Gastrocnemius medialis (tissue), 4 donors: ENCODE results near the gene CCS. TPM values are rescaled to one million over a fixed set of nuclear protein-coding genes. Genes with fewer than 3 reads are reported as not detected.
"Not testable (repeated sequence)": the region's sequence is repeated elsewhere in the genome, so short reads cannot be mapped to it uniquely, and the experiment has no call there.

ENCODE experiments used
- ATAC-seq, 2 donors: fragments of 150-250 bp; one replicate each; pipeline ENCODE4 v1.9.1; 2016
- DNase-seq, 2 donors: peaks; one replicate each; pipeline ENCODE4 v3.0.0-alpha.2; 2019
- H3K27ac ChIP-seq, 4 donors: fragments of 200-600 bp; sonication (generic); 1 replicate in 1 of 4; 2 replicates in 3 of 4; pipeline ENCODE4 v1.5.1; 2016 to 2018; ENCODE audit warnings: mild to moderate bottlenecking in 2 of 4, moderate library complexity in 1 of 4
- H3K27me3 ChIP-seq, 3 donors: fragments of 200-600 bp; sonication (generic) in 2 of 3; 1 replicate in 1 of 3; 2 replicates in 2 of 3; pipeline versions ENCODE4 v1.5.1 to v1.6.0; 2016 to 2019; ENCODE audit warnings: mild to moderate bottlenecking in 1 of 3, moderate library complexity in 1 of 3
- H3K36me3 ChIP-seq, 2 donors: fragments of 200-600 bp; sonication (generic) in 1 of 2; one replicate each; pipeline ENCODE4 v1.5.1; 2017 to 2018
- H3K4me1 ChIP-seq, 2 donors: fragments of 200-600 bp; sonication (generic) in 1 of 2; one replicate each; pipeline ENCODE4 v1.5.1; 2016 to 2017; ENCODE audit warnings: mild to moderate bottlenecking in 2 of 2
- H3K4me3 ChIP-seq, 4 donors: fragments of 200-600 bp; sonication (generic) in 3 of 4; 1 replicate in 1 of 4; 2 replicates in 3 of 4; pipeline ENCODE4 v1.5.1; 2016 to 2019; ENCODE audit warnings: mild to moderate bottlenecking in 2 of 4
- H3K9me3 ChIP-seq, 3 donors: fragments of 200-600 bp; sonication (generic) in 2 of 3; 1 replicate in 1 of 3; 2 replicates in 2 of 3; pipeline ENCODE4 v1.5.1; 2016 to 2019
- POLR2A ChIP-seq, 2 donors: fragments of 450-650 bp; IDR thresholded peaks; one replicate each; pipeline ENCODE4 v1.6.1; 2017; ENCODE audit warnings: antibody characterized with exemption in 2 of 2, mild to moderate bottlenecking in 2 of 2, moderate library complexity in 2 of 2
- in situ Hi-C, 4 donors: fragments of 200-750 bp; cut with MboI; loops; one replicate each; pipeline versions ENCODE4 v1.15.0 to v1.8.0; 2017; ENCODE audit warnings: low sequenced_read_pairs in 4 of 4
- intact Hi-C: fragments of 100-400 bp; cut with DNase I; formaldehyde crosslinking; loops from one replicate; pipeline ENCODE4 v1.15.1; 2023; ENCODE audit warnings: low total_unique reads
- total RNA-seq, 4 donors: library from RNA; depleted of rRNA; stranded (reverse); fragments of >200 nt; gene quantifications; one replicate each; pipeline versions ENCODE4 v1.1.0 to v1.2.3, GENCODE V29; 2016
- TF ChIP-seq, protein P1 (sequence below), 5 experiments: fragments of 450-650 bp in 3 of 5; fragments of 200-600 bp in 2 of 5; sonication (generic) in 2 of 5; IDR thresholded peaks in 4 of 5; conservative IDR thresholded peaks in 1 of 5; 1 replicate in 4 of 5; 2 replicates in 1 of 5; pipeline ENCODE4 v1.5.1; 2016 to 2019; ENCODE audit warnings: antibody characterized with exemption in 5 of 5, mild to moderate bottlenecking in 3 of 5, moderate library complexity in 3 of 5

The CCS gene
- total RNA-seq, 4 donors from 2014 or later: 9.0 to 12.3 (median 11.7) TPM

DNA sequence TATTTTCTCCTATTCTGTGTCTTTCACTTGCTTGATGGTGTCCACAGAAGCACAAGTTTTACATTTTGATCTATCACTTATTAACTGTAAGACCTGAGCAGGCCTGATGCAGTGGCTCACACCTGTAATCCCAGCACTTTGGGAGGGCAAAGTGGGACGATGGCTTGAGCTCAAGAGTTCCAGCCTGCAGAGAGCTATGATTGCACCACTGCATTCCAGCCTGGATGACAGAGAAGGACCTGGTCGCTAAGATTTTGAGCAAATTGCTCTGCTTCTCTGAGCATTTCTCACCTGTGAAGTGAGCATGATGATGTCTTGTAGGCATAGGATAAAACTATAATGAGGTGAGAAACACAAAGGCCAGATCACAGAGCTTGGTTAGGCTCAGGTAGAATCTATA is 6.8 kb upstream of the CCS start:
- no peak overlapping the region for H3K27ac ChIP-seq
- DNase-seq: no peak
- TF ChIP-seq, protein P1, sequence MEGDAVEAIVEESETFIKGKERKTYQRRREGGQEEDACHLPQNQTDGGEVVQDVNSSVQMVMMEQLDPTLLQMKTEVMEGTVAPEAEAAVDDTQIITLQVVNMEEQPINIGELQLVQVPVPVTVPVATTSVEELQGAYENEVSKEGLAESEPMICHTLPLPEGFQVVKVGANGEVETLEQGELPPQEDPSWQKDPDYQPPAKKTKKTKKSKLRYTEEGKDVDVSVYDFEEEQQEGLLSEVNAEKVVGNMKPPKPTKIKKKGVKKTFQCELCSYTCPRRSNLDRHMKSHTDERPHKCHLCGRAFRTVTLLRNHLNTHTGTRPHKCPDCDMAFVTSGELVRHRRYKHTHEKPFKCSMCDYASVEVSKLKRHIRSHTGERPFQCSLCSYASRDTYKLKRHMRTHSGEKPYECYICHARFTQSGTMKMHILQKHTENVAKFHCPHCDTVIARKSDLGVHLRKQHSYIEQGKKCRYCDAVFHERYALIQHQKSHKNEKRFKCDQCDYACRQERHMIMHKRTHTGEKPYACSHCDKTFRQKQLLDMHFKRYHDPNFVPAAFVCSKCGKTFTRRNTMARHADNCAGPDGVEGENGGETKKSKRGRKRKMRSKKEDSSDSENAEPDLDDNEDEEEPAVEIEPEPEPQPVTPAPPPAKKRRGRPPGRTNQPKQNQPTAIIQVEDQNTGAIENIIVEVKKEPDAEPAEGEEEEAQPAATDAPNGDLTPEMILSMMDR (IDR thresholded peaks at IDR 0.05 in 4 of 5, conservative IDR thresholded peaks at IDR 0.05 in 1 of 5): no peak
- no peak for TF ChIP-seq POLR2A (IDR thresholded peaks at IDR 0.05)
- intact Hi-C loops (no loop called here), in situ Hi-C loops (loop anchor here in 3 of 4 donors (10.0 to 25.0 kb wide), 2 partner anchors 89 to 251 kb away; partner anchors contain the start of genes RCE1 (in 2 of the 3) and RBM4B (in 1 of the 3))
- no peak overlapping the region for H3K4me3 ChIP-seq
- H3K9me3 ChIP-seq: no peaks in the 10 kb centered on the region
- no peaks in the 10 kb centered on the region for H3K4me1 ChIP-seq
- no peaks in the 10 kb centered on the region for H3K36me3 ChIP-seq
- H3K27me3 ChIP-seq: no peaks in the 10 kb centered on the region
- no peak for ATAC-seq

- DNase-seq, ATAC-seq, H3K4me3 ChIP-seq, H3K27me3 ChIP-seq, H3K9me3 ChIP-seq, H3K27ac ChIP-seq, intact Hi-C loops, H3K36me3 ChIP-seq: not testable (repeated sequence)
- in situ Hi-C loops: loop anchor here in 3 of 4 donors (10.0 to 25.0 kb wide), 2 partner anchors 85 to 248 kb away; partner anchors contain the start of genes RCE1 (in 2 of the 3) and RBM4B (in 1 of the 3)
- peaks cover 9 to 17% of the 10 kb centered on the region in 2 donors for H3K4me1 ChIP-seq
Measured at GRCh38 chr11:66589315-66589714, 3.7 kb upstream of the CCS start.

- TF ChIP-seq, protein P1 (IDR thresholded peaks at IDR 0.05 in 4 of 5, conservative IDR thresholded peaks at IDR 0.05 in 1 of 5): no peak
- no peak for TF ChIP-seq POLR2A (IDR thresholded peaks at IDR 0.05)
- H3K27me3 ChIP-seq: no peaks in the 10 kb centered on the region
- in situ Hi-C loops (loop anchor here in 3 of 4 donors (10.0 to 25.0 kb wide), 2 partner anchors 85 to 247 kb away; partner anchors contain the start of genes RCE1 (in 2 of the 3) and RBM4B (in 1 of the 3)), intact Hi-C loops (loop anchor here (5.0 to 10.0 kb wide), 2 partner anchors 108 to 245 kb away; partner anchors contain the start of gene DPP3)
- ATAC-seq (no peak), DNase-seq (no peak)
- no peaks in the 10 kb centered on the region for H3K9me3 ChIP-seq
- H3K4me1 ChIP-seq: peaks cover 12 to 17% of the 10 kb centered on the region in 2 donors
- no peaks in the 10 kb centered on the region for H3K36me3 ChIP-seq
- H3K27ac ChIP-seq: no peak overlapping the region
- H3K4me3 ChIP-seq: no peak overlapping the region
Measured at GRCh38 chr11:66589996-66590675, 2.8 kb upstream of the CCS start.

DNA sequence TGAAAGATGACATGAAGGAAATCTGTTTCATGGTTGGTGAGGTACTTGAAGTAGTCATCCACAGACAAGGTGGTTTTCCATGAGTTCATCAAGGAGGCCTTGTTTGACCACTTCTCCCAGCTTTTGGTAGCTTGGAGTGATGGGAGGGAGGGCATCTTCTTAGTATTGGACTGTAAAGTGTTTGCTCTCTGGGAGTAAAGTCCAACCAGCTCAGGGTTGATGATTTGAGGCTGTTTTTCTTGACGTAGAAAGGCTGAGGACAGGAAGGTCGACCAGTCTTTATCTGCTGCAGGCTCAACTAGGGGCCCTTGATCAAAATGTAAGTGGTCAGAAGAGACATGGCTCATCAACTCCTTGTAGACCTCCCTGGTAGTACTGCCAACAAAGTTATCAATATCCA is 1.8 kb upstream of the CCS start:
- TF ChIP-seq POLR2A (IDR thresholded peaks at IDR 0.05): no peak
- TF ChIP-seq, protein P1 (IDR thresholded peaks at IDR 0.05 in 4 of 5, conservative IDR thresholded peaks at IDR 0.05 in 1 of 5): no peak
- DNase-seq (no peak), ATAC-seq (no peak)
- Histone ChIP-seq H3K36me3 (no peaks in the 10 kb centered on the region), H3K4me1 (peaks cover 12 to 21% of the 10 kb centered on the region in 2 donors), H3K9me3 (no peaks in the 10 kb centered on the region), H3K27me3 (no peaks in the 10 kb centered on the region), H3K4me3 (no peak overlapping the region), H3K27ac (no peak overlapping the region)
- intact Hi-C loops: loop anchor here (5.0 to 10.0 kb wide), 2 partner anchors 109 to 244 kb away; partner anchors contain the start of gene DPP3
- in situ Hi-C loops: loop anchor here in 2 of 4 donors (25.0 kb wide), 1 partner anchor 246 kb away; the partner anchor contains the start of gene RCE1 (in 2 of the 2)

DNA sequence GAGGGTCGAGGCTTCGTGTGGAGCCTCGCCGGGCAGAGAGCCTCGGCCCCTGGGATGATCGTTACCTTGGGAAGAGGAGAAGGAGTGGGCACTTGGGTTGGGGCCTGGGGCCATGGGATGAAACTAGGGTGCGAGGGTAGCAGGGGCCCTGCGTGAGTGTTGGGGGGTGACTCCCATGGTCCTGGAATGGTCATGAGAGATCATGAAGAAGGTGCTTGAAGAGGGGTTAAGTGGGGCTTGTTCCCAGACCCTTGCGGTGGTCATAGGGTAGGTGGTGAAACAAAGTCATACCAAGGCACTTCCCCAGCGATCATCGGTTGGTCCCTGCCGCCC is 284 bp downstream of the CCS start:
- in situ Hi-C loops: loop anchor here in 2 of 4 donors (25.0 kb wide), 1 partner anchor 244 kb away; the partner anchor contains the start of gene RCE1 (in 2 of the 2)
- Histone ChIP-seq H3K4me3 (peak overlapping the region; percentile 63 to 98 (median 82)), H3K27ac (peak overlapping the region; percentile 82 to 91 (median 88)), H3K9me3 (no peaks in the 10 kb centered on the region), H3K4me1 (peaks cover 12 to 21% of the 10 kb centered on the region in 2 donors), H3K36me3 (no peaks in the 10 kb centered on the region), H3K27me3 (no peaks in the 10 kb centered on the region)
- peak in 1 of 2 donors; percentile 23 for TF ChIP-seq POLR2A (IDR thresholded peaks at IDR 0.05)
- TF ChIP-seq, protein P1 (IDR thresholded peaks at IDR 0.05 in 4 of 5, conservative IDR thresholded peaks at IDR 0.05 in 1 of 5): no peak
- ATAC-seq (peak; percentile 16 to 40), DNase-seq (no peak)
- intact Hi-C loops: loop anchor here (1.0 to 10.0 kb wide), 5 partner anchors 24 to 242 kb away; partner anchors contain the start of genes ACTN3, DPP3, RBM14 and ZDHHC24
